Measurements from ENCODE around the gene CPB2.

Gene CPB2

DNA sequence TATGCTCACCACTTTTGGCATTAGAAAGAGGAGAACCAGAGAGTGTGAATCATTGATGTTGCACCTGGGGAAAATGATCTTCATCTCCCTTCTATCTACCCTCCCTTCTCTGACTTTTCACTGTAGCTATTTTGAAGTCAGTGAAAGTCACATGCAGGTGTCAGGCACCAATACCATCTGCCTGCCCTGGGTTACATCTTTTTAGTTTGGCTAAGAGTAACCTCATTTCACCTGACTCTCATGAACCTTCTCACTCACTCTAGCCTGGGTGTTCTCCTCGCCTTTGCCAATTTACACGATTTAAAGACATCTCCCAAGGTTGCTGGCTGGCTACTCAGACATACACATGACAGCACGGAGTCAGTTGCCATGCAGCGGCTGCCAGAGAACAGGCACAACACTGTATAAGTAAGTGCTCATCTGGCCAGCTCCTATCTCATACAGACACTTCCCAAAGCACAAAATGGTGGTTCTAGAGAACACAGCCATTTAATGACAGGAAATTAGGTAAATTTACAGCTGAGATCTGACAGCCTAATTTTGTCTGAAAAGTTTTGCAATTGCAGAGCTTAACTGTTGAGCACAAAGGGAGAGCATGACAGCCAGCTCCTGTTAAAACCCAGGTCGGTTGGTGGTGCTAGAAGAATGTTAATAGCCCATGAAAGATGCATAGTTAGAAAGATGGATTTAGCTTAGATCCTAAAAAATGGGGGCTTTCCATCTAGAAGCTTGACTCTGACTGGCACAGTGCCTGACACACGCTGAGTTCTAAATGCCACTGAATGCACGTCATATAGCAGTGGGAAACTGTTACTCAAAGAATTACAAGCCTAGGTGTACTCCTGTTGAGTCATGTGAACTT, 44.7 kb upstream of the CPB2 start:
- Histone ChIP-seq H3K27ac (ENCODE audit: low read length) (0 out of 2 replicates have a peak overlapping the region, but pooled peaks have one; percentile 10), H3K79me2 (ENCODE audit: low read length) (peaks cover 94% of the 10 kb centered on the region), H3K36me3 (replicated peaks; ENCODE audit: low read depth, low read length) (peaks cover 90% of the 10 kb centered on the region), H2AFZ (ENCODE audit: low read depth, low read length) (no peak overlapping the region), H3K27me3 (ENCODE audit: low read depth, low read length) (no peaks in the 10 kb centered on the region), H3K4me1 (ENCODE audit: low read length) (no peaks in the 10 kb centered on the region), H3K4me2 (ENCODE audit: low read length) (no peak overlapping the region), H3K9me3 (ENCODE audit: insufficient read depth, low read length) (no peaks in the 10 kb centered on the region), H4K20me1 (ENCODE audit: insufficient read depth, low read length) (peaks cover 92% of the 10 kb centered on the region), H3K9ac (ENCODE audit: low read length) (no peak overlapping the region), H3K4me3 (ENCODE audit: low read length) (no peak overlapping the region)
- TF ChIP-seq, protein P1, sequence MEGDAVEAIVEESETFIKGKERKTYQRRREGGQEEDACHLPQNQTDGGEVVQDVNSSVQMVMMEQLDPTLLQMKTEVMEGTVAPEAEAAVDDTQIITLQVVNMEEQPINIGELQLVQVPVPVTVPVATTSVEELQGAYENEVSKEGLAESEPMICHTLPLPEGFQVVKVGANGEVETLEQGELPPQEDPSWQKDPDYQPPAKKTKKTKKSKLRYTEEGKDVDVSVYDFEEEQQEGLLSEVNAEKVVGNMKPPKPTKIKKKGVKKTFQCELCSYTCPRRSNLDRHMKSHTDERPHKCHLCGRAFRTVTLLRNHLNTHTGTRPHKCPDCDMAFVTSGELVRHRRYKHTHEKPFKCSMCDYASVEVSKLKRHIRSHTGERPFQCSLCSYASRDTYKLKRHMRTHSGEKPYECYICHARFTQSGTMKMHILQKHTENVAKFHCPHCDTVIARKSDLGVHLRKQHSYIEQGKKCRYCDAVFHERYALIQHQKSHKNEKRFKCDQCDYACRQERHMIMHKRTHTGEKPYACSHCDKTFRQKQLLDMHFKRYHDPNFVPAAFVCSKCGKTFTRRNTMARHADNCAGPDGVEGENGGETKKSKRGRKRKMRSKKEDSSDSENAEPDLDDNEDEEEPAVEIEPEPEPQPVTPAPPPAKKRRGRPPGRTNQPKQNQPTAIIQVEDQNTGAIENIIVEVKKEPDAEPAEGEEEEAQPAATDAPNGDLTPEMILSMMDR (IDR thresholded peaks at IDR 0.05; ENCODE audit: low read depth, low read length), result no peak
- no peak for TF ChIP-seq EZH2phosphoT487 (IDR thresholded peaks at IDR 0.05; ENCODE audit: low read depth)

DNA sequence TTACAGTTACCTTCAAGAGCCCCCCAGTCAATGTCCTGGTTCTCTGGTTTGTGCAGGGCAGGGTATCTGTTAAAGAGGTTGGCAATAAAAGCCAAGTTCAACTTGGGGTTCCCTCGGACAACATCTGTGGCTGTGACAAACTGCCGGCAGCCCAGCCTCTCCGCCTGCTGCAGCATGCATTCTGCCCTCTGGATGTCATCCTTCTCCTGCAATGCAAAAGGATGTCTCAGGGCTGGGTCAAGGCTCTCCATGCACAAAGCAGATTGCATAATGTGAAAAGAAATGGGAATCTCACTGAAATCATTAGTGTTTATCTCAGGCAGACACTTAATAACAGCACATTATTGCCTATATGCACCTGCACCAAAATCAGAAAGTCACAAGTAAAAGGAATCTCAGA, 42.1 kb upstream of the CPB2 start:
- peaks cover 11% of the 10 kb centered on the region for H3K4me1 ChIP-seq (ENCODE audit: low read length)
- H3K36me3 ChIP-seq (replicated peaks; ENCODE audit: low read depth, low read length), result peaks cover 89% of the 10 kb centered on the region
- no peaks in the 10 kb centered on the region for H3K9me3 ChIP-seq (ENCODE audit: insufficient read depth, low read length)
- H3K4me2 ChIP-seq (ENCODE audit: low read length), result no peak overlapping the region
- H3K27ac ChIP-seq (ENCODE audit: low read length), result no peak overlapping the region
- peaks cover 93% of the 10 kb centered on the region for H3K79me2 ChIP-seq (ENCODE audit: low read length)
- TF ChIP-seq, protein P1 (IDR thresholded peaks at IDR 0.05; ENCODE audit: low read depth, low read length), result no peak
- TF ChIP-seq EZH2phosphoT487 (IDR thresholded peaks at IDR 0.05; ENCODE audit: low read depth), result no peak
- no peak overlapping the region for H2AFZ ChIP-seq (ENCODE audit: low read depth, low read length)
- H3K27me3 ChIP-seq (ENCODE audit: low read depth, low read length), result no peaks in the 10 kb centered on the region
- peaks cover 90% of the 10 kb centered on the region for H4K20me1 ChIP-seq (ENCODE audit: insufficient read depth, low read length)
- no peak overlapping the region for H3K9ac ChIP-seq (ENCODE audit: low read length)
- H3K4me3 ChIP-seq (ENCODE audit: low read length), result no peak overlapping the region

DNA sequence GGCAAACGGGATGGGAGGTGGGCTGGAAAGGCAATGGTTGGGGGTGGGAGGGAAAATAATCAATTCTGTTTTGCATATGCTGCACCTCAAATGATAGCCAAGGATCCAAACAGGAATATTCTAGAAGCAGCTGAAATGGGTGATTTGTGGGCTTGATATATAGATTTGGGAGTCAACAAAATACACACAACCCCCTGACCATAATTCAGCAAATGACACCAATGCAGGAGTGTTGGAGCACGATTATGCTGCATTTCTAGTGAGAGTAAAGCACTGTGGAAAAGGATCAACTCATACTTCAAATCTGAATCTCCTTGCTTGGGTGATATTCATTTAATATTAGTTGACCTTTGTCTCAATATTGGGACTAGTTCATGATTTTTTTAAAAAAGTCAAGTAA, 41.1 kb upstream of the CPB2 start:
- H3K4me2 ChIP-seq (ENCODE audit: low read length), result no peak overlapping the region
- H3K36me3 ChIP-seq (replicated peaks; ENCODE audit: low read depth, low read length), result peaks cover 87% of the 10 kb centered on the region
- no peaks in the 10 kb centered on the region for H3K27me3 ChIP-seq (ENCODE audit: low read depth, low read length)
- TF ChIP-seq, protein P1 (IDR thresholded peaks at IDR 0.05; ENCODE audit: low read depth, low read length), result no peak
- no peak for TF ChIP-seq EZH2phosphoT487 (IDR thresholded peaks at IDR 0.05; ENCODE audit: low read depth)
- H3K27ac ChIP-seq (ENCODE audit: low read length), result no peak overlapping the region
- H3K9me3 ChIP-seq (ENCODE audit: insufficient read depth, low read length), result no peaks in the 10 kb centered on the region
- H3K4me1 ChIP-seq (ENCODE audit: low read length), result peaks cover 19% of the 10 kb centered on the region
- peaks cover 93% of the 10 kb centered on the region for H3K79me2 ChIP-seq (ENCODE audit: low read length)
- no peak overlapping the region for H3K9ac ChIP-seq (ENCODE audit: low read length)
- no peak overlapping the region for H2AFZ ChIP-seq (ENCODE audit: low read depth, low read length)
- H3K4me3 ChIP-seq (ENCODE audit: low read length), result no peak overlapping the region
- H4K20me1 ChIP-seq (ENCODE audit: insufficient read depth, low read length), result peaks cover 90% of the 10 kb centered on the region

DNA sequence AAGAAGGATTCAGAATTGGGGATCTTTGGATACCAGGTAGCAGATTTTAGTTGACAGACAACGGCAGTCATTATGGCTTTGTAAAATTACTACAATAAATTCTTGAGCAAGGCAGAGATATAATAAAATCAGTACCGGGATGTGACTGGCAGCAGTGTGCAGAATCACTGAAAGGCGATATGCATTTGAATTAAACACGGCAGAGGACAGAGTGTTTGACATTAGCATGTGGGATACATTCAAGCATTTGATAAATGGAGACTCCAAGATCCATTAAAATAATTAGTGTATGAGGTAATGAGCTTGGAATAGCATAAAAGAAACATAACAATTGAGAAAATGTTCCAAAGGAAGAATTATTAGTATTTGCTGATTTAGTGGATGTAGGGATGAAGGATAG, 40.3 kb upstream of the CPB2 start:
- Histone ChIP-seq H3K9ac (ENCODE audit: low read length) (no peak overlapping the region), H3K27me3 (ENCODE audit: low read depth, low read length) (no peaks in the 10 kb centered on the region), H4K20me1 (ENCODE audit: insufficient read depth, low read length) (peaks cover 90% of the 10 kb centered on the region), H3K27ac (ENCODE audit: low read length) (no peak overlapping the region), H3K36me3 (replicated peaks; ENCODE audit: low read depth, low read length) (peaks cover 87% of the 10 kb centered on the region), H3K4me2 (ENCODE audit: low read length) (no peak overlapping the region), H3K4me3 (ENCODE audit: low read length) (no peak overlapping the region), H3K9me3 (ENCODE audit: insufficient read depth, low read length) (no peaks in the 10 kb centered on the region), H2AFZ (ENCODE audit: low read depth, low read length) (no peak overlapping the region), H3K4me1 (ENCODE audit: low read length) (peaks cover 27% of the 10 kb centered on the region), H3K79me2 (ENCODE audit: low read length) (peaks cover 93% of the 10 kb centered on the region)
- TF ChIP-seq, protein P1 (IDR thresholded peaks at IDR 0.05; ENCODE audit: low read depth, low read length), result no peak
- no peak for TF ChIP-seq EZH2phosphoT487 (IDR thresholded peaks at IDR 0.05; ENCODE audit: low read depth)

Data from OCI-LY3 (cell line).